GM23248 (cell line): Measurements from ENCODE around the gene KCTD17. TPM values are rescaled to one million over a fixed set of nuclear protein-coding genes. Genes with fewer than 3 reads are reported as not detected.
A peak's percentile ranks its signal among the peaks of the same experiment; 100 is the strongest.

Experiments used
- DNase-seq: peaks from one replicate; pipeline ENCODE4 v3.0.0-alpha.2; 2015
- H2AFZ ChIP-seq: fragments of 200-600 bp; sonication (generic); 2 replicates; pipeline ENCODE4 v1.6.1; 2016; ENCODE audit warnings: antibody characterized with exemption
- H3F3A ChIP-seq: fragments of 200-600 bp; sonication (generic); 2 replicates; pipeline ENCODE4 v1.6.1; 2016; ENCODE audit warnings: mild to moderate bottlenecking, antibody characterized with exemption, mixed run types; ENCODE audit not compliant: insufficient read depth
- H3K27ac ChIP-seq: fragments of 200-600 bp; sonication (generic); 2 replicates; pipeline ENCODE4 v1.5.1; 2016; ENCODE audit warnings: mild to moderate bottlenecking
- H3K27me3 ChIP-seq: fragments of 200-600 bp; sonication (generic); replicated peaks from 2 replicates; pipeline ENCODE4 v1.6.1; 2016; ENCODE audit warnings: mild to moderate bottlenecking; ENCODE audit not compliant: insufficient read depth
- H3K36me3 ChIP-seq: fragments of 200-600 bp; sonication (generic); 2 replicates; pipeline ENCODE4 v1.6.1; 2016; ENCODE audit warnings: low read depth, mild to moderate bottlenecking
- H3K4me1 ChIP-seq: fragments of 200-600 bp; sonication (generic); 2 replicates; pipeline ENCODE4 v1.6.1; 2016; ENCODE audit warnings: mild to moderate bottlenecking; ENCODE audit not compliant: insufficient read depth
- H3K4me2 ChIP-seq: fragments of 200-600 bp; sonication (generic); one replicate; pipeline ENCODE4 v1.6.1; 2016; ENCODE audit warnings: mild to moderate bottlenecking; ENCODE audit not compliant: unreplicated experiment
- H3K4me3 ChIP-seq: fragments of 200-600 bp; sonication (generic); 2 replicates; pipeline ENCODE4 v1.5.1; 2016; ENCODE audit warnings: mild to moderate bottlenecking
- H3K79me2 ChIP-seq: fragments of 200-600 bp; sonication (generic); 2 replicates; pipeline ENCODE4 v1.6.1; 2016; ENCODE audit warnings: mild to moderate bottlenecking; ENCODE audit not compliant: insufficient read depth
- H3K9ac ChIP-seq: fragments of 200-600 bp; sonication (generic); 2 replicates; pipeline ENCODE4 v1.6.1; 2016; ENCODE audit warnings: mild to moderate bottlenecking
- H3K9me2 ChIP-seq: fragments of 200-600 bp; sonication (generic); 2 replicates; pipeline ENCODE4 v1.6.1; 2016; ENCODE audit warnings: mixed run types, mild to moderate bottlenecking, moderate library complexity; ENCODE audit not compliant: insufficient read depth
- H3K9me3 ChIP-seq: fragments of 200-600 bp; sonication (generic); one replicate; pipeline ENCODE4 v1.6.1; 2017; ENCODE audit warnings: low read depth
- H4K20me1 ChIP-seq: fragments of 200-600 bp; sonication (generic); 2 replicates; pipeline ENCODE4 v1.6.0; 2016; ENCODE audit not compliant: insufficient read depth
- EZH2 ChIP-seq: fragments of 200-600 bp; sonication (generic); IDR thresholded peaks from 2 replicates; pipeline ENCODE4 v1.6.1; 2018; ENCODE audit warnings: antibody characterized with exemption, mild to moderate bottlenecking; ENCODE audit not compliant: insufficient read depth, poor library complexity, severe bottlenecking
- EZH2phosphoT487 ChIP-seq: fragments of 200-600 bp; sonication (generic); IDR thresholded peaks from 2 replicates; pipeline ENCODE4 v1.6.1; 2018; ENCODE audit warnings: antibody characterized with exemption, moderate library complexity, mild to moderate bottlenecking, low read depth; ENCODE audit not compliant: insufficient read depth
- WGBS, 2 experiments: methylation state at CpG; one replicate each; pipeline ENCODE4 v1.1.6; 2015 to 2017; ENCODE audit warnings: low lambda C conversion rate in 2 of 2, low coverage in 1 of 2; ENCODE audit errors: missing lambda C conversion rate in 2 of 2; 5-methylcytosine and 5-hydroxymethylcytosine counted together
- in situ Hi-C: fragments of 300-500 bp; cut with MboI; formaldehyde crosslinking; loops from 2 replicates; pipeline ENCODE4 v1.15.0; 2020
- polyA plus RNA-seq: library from polyadenylated mRNA; unstranded; fragments of >200 nt; fragmentation: Nextera tagmentation; extraction: Ambion mirVana; gene quantifications from 2 replicates; pipeline ENCODE4 v1.2.1, GENCODE V29; 2016
- total RNA-seq: library from RNA; depleted of rRNA; stranded (reverse); fragments of >200 nt; shearing (Covaris generic); gene quantifications from 2 replicates; pipeline ENCODE4 v1.2.3, GENCODE V29; 2014

KCTD17 gene
- total and polyA plus RNA-seq, 2 experiments from 2014 or later: 41.6 to 59.6 TPM

GRCh38 chr22:37043209-37043827, 8.2 kb upstream of the KCTD17 start:
- Histone ChIP-seq H4K20me1 (no peaks in the 10 kb centered on the region), H2AFZ (no peak overlapping the region), H3K9ac (no peak overlapping the region), H3K4me2 (no peak overlapping the region), H3K27ac (no peak overlapping the region), H3K79me2 (no peaks in the 10 kb centered on the region), H3K27me3 (no peaks in the 10 kb centered on the region), H3K4me3 (no peak overlapping the region), H3K9me2 (no peaks in the 10 kb centered on the region), H3K36me3 (no peaks in the 10 kb centered on the region), H3K4me1 (peaks cover 12% of the 10 kb centered on the region), H3K9me3 (no peaks in the 10 kb centered on the region), H3F3A (peaks cover 9% of the 10 kb centered on the region)
- no peak for TF ChIP-seq EZH2phosphoT487
- no peak for TF ChIP-seq EZH2
- no peak for DNase-seq
- WGBS, 2 experiments: 65 to 75% methylated on average over 7 of the region's 7 CpGs
- in situ Hi-C loops: no loop called here

DNA sequence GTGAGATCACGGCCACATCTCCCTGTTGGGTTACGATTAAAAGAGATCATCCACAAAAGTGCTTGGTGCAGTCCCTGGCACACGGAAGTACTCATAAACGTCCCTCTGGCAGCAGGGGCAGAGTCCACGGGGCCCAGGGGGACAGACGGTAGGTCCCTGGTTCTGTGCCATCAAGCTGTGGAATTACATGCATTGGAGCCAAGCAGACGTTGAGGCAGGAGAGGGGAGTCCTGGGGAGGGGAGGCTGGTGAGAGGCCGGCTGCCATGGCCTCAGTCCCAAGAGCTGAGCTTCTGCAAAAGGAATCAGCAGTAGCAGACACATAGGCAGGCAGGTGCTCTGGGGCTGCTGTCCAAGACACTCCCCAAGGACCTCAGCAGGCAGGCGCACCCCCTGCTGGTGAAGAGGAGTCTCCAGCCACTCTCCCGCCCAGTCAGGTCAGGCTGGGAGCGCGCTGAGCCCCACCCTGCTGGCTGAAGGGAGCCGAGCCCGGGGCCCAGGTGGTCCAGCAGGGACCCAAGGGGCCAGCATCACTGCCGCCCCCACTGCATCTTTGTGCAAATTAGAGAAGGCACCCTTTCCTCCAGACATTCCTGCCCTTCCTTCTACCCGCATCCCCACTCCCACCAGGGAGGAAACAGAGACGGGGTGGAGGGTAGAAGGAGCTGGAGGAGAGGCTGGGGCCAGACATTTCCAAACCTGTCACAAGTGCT, 7.6 kb upstream of the KCTD17 start:
- Histone ChIP-seq H3K36me3 (no peaks in the 10 kb centered on the region), H2AFZ (no peak overlapping the region), H3K79me2 (no peaks in the 10 kb centered on the region), H3K27ac (no peak overlapping the region), H3K9me2 (no peaks in the 10 kb centered on the region), H3K9ac (no peak overlapping the region), H4K20me1 (no peaks in the 10 kb centered on the region), H3K27me3 (no peaks in the 10 kb centered on the region), H3K4me1 (peaks cover 12% of the 10 kb centered on the region), H3K4me3 (no peak overlapping the region), H3F3A (peaks cover 9% of the 10 kb centered on the region), H3K9me3 (no peaks in the 10 kb centered on the region), H3K4me2 (no peak overlapping the region)
- DNase-seq: peak; percentile 31
- WGBS, 2 experiments: 63 to 65% methylated on average over 17 of the region's 17 CpGs
- no peak for TF ChIP-seq EZH2
- TF ChIP-seq EZH2phosphoT487: no peak
- in situ Hi-C loops: no loop called here

- no peak overlapping the region for H2AFZ ChIP-seq
- no peaks in the 10 kb centered on the region for H3K9me2 ChIP-seq
- H3K4me2 ChIP-seq: no peak overlapping the region
- no peaks in the 10 kb centered on the region for H3K9me3 ChIP-seq
- no peaks in the 10 kb centered on the region for H3K36me3 ChIP-seq
- H3K4me1 ChIP-seq: peaks cover 12% of the 10 kb centered on the region
- 78 to 81% methylated on average over 9 of the region's 9 CpGs for WGBS, 2 experiments
- no peaks in the 10 kb centered on the region for H3K27me3 ChIP-seq
- no peak for TF ChIP-seq EZH2
- TF ChIP-seq EZH2phosphoT487: no peak
- in situ Hi-C loops: no loop called here
- no peaks in the 10 kb centered on the region for H4K20me1 ChIP-seq
- H3K9ac ChIP-seq: no peak overlapping the region
- H3K79me2 ChIP-seq: no peaks in the 10 kb centered on the region
- DNase-seq: no peak
- H3F3A ChIP-seq: peaks cover 9% of the 10 kb centered on the region
- no peak overlapping the region for H3K4me3 ChIP-seq
- H3K27ac ChIP-seq: no peak overlapping the region
Observed at GRCh38 chr22:37044634-37045625, 6.6 kb upstream of the KCTD17 start.

DNA sequence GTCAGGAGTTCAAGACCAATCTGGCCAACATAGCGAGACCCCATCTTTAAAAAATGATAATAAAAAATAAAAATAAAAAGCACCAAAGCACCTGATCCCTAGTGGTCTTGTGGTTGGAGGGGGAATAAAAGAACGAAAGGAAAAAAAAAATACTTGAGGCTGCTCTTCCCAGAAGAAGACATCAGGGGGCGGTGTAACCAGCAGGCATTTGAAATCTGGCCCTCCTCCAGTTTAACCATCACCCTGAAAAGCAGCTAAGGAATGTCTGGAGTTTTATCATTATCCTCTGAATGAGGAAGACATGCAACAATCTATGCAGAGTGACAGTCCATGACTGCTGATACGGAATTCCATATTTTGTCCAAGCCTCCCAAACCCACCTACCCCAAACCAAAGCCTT, 5.6 kb upstream of the KCTD17 start:
- TF ChIP-seq EZH2: no peak
- TF ChIP-seq EZH2phosphoT487: no peak
- 0 out of 2 replicates have a peak, but pooled peaks cover 2% of the 10 kb centered on the region for H3F3A ChIP-seq
- H3K9me2 ChIP-seq: no peaks in the 10 kb centered on the region
- H4K20me1 ChIP-seq: no peaks in the 10 kb centered on the region
- in situ Hi-C loops: no loop called here
- no peak overlapping the region for H3K27ac ChIP-seq
- 21 to 29% methylated on average over 4 of the region's 4 CpGs for WGBS, 2 experiments
- H3K36me3 ChIP-seq: no peaks in the 10 kb centered on the region
- no peaks in the 10 kb centered on the region for H3K9me3 ChIP-seq
- H3K9ac ChIP-seq: no peak overlapping the region
- DNase-seq: peak; percentile 81
- no peaks in the 10 kb centered on the region for H3K27me3 ChIP-seq
- H3K4me3 ChIP-seq: no peak overlapping the region
- H3K79me2 ChIP-seq: no peaks in the 10 kb centered on the region
- no peak overlapping the region for H2AFZ ChIP-seq
- H3K4me2 ChIP-seq: no peak overlapping the region
- H3K4me1 ChIP-seq: peaks cover 8% of the 10 kb centered on the region
